ENCODE data around the gene BIRC2.

DNA sequence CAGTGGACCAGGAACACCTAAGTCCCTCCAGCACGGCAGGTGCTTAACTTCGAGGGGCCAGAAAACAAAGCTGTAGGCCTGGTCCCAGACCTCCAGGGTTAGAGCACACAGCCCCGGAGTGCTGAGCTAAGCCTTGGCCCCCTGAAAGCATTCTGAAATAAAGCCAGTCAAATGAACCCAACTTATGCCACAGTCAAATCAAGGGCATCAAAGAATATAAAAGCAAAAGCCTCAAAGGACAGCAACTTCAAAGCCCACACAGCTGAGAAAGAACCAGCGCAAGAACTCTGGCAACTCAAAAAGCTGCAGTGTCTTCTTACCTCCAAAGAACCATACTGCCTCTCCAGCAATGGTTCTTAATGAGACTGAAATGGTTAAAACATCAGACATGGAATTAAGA lies 66.5 kb downstream of the BIRC2 start:
- TF ChIP-seq, protein P1, sequence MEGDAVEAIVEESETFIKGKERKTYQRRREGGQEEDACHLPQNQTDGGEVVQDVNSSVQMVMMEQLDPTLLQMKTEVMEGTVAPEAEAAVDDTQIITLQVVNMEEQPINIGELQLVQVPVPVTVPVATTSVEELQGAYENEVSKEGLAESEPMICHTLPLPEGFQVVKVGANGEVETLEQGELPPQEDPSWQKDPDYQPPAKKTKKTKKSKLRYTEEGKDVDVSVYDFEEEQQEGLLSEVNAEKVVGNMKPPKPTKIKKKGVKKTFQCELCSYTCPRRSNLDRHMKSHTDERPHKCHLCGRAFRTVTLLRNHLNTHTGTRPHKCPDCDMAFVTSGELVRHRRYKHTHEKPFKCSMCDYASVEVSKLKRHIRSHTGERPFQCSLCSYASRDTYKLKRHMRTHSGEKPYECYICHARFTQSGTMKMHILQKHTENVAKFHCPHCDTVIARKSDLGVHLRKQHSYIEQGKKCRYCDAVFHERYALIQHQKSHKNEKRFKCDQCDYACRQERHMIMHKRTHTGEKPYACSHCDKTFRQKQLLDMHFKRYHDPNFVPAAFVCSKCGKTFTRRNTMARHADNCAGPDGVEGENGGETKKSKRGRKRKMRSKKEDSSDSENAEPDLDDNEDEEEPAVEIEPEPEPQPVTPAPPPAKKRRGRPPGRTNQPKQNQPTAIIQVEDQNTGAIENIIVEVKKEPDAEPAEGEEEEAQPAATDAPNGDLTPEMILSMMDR (IDR thresholded peaks at IDR 0.05; ENCODE audit: low read depth, low read length, poor library complexity, severe bottlenecking): no peak
- TF ChIP-seq EZH2phosphoT487 (IDR thresholded peaks at IDR 0.05; ENCODE audit: borderline replicate concordance, low read length): no peak
